Amygdala (tissue), 56 donors: ENCODE measurements around the gene GTPBP1.

Experiments
- DNase-seq, 56 donors: peaks; one replicate each; lab custom pipeline; 2025; lab: John Stamatoyannopoulos, UW

The GTPBP1 gene

GRCh38 chr22:38777087-38777671 is 71.4 kb downstream of the GTPBP1 start:
- peak in 18 of 56 donors; percentile 16 to 61 (median 41) for DNase-seq

GRCh38 chr22:38781033-38781432 is 75.3 kb downstream of the GTPBP1 start:
- peak in 13 of 56 donors; percentile 15 to 51 (median 31) for DNase-seq

GRCh38 chr22:38782402-38783094 is 76.8 kb downstream of the GTPBP1 start:
- DNase-seq: peak in 21 of 56 donors; percentile 18 to 86 (median 56)
